Measurements from ENCODE around the gene NBPF6. TPM values are rescaled to one million over a fixed set of nuclear protein-coding genes. Genes with fewer than 3 reads are reported as not detected.
"Not testable (repeated sequence)": the region's sequence is repeated elsewhere in the genome, so short reads cannot be mapped to it uniquely, and the experiment has no call there.

Gene NBPF6
- total and polyA plus RNA-seq, 8 donors, result not detected

GRCh38 chr1:108466166-108466565 is 16.0 kb downstream of the NBPF6 start:
- ATAC-seq; H3K27me3 ChIP-seq; H3K9me3 ChIP-seq; intact Hi-C loops (cut with DNase I); H3K36me3 ChIP-seq; H3K27ac ChIP-seq; DNase-seq; H3K4me3 ChIP-seq; H3K4me1 ChIP-seq: not testable (repeated sequence)

DNA sequence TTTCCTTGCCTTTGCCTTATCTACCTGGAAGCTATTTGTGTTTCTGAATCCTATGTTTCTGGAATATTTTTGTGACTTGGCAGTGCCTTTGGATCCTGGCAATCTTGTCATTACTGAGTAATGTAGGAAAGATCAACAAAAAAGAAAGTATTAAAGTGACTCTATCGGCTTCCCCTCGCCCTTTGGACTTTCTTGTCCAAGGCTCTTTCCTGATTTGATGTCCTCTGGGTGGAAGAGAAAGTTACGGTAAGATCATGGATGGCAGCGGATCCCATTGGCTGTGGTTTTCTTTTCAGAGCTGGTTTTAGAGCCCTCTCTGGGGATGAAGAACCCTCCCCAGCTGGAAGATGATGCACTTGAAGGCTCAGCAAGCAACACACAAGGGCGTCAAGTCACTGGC is 17.0 kb downstream of the NBPF6 start:
- H3K36me3 ChIP-seq; intact Hi-C loops (cut with DNase I); H3K4me1 ChIP-seq; H3K9me3 ChIP-seq; H3K4me3 ChIP-seq; H3K27ac ChIP-seq; DNase-seq; H3K27me3 ChIP-seq; ATAC-seq: not testable (repeated sequence)

DNA sequence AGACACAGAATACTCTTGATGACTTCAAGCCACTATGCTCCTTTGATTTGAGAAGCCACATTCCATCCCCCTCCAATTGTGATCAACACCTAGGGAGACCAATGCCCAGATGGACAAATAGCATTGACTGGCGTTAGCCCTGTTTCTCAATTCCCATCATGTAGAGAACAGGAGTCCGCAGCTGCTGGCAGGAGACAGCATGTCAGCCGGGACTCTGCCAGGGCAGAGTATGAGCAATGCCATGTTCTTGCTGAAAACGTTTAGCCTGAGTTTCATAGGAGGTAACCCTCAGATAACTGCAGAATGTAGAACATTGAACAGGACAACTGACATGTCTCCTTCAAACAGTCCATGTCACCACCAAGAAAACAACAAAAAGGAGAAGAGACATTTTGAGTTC is 20.6 kb downstream of the NBPF6 start:
- H3K4me3 ChIP-seq; H3K9me3 ChIP-seq; DNase-seq; H3K27ac ChIP-seq; ATAC-seq; H3K36me3 ChIP-seq; intact Hi-C loops (cut with DNase I); H3K4me1 ChIP-seq; H3K27me3 ChIP-seq: not testable (repeated sequence)

GRCh38 chr1:108474516-108474915 is 24.4 kb downstream of the NBPF6 start:
- H3K27me3 ChIP-seq; DNase-seq; H3K36me3 ChIP-seq; ATAC-seq; H3K4me3 ChIP-seq; intact Hi-C loops (cut with DNase I); H3K27ac ChIP-seq; H3K4me1 ChIP-seq: not testable (repeated sequence)
- peaks cover 0 to 18% of the 10 kb centered on the region in 2 donors for H3K9me3 ChIP-seq

- no peaks in the 10 kb centered on the region for H3K27me3 ChIP-seq
- peaks cover 0 to 26% of the 10 kb centered on the region in 2 donors for H3K9me3 ChIP-seq
- no peak overlapping the region for H3K4me3 ChIP-seq
- TF ChIP-seq, protein P1, sequence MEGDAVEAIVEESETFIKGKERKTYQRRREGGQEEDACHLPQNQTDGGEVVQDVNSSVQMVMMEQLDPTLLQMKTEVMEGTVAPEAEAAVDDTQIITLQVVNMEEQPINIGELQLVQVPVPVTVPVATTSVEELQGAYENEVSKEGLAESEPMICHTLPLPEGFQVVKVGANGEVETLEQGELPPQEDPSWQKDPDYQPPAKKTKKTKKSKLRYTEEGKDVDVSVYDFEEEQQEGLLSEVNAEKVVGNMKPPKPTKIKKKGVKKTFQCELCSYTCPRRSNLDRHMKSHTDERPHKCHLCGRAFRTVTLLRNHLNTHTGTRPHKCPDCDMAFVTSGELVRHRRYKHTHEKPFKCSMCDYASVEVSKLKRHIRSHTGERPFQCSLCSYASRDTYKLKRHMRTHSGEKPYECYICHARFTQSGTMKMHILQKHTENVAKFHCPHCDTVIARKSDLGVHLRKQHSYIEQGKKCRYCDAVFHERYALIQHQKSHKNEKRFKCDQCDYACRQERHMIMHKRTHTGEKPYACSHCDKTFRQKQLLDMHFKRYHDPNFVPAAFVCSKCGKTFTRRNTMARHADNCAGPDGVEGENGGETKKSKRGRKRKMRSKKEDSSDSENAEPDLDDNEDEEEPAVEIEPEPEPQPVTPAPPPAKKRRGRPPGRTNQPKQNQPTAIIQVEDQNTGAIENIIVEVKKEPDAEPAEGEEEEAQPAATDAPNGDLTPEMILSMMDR (IDR thresholded peaks at IDR 0.05), result no peak
- ATAC-seq, result no peak
- no peak for DNase-seq
- no peaks in the 10 kb centered on the region for H3K4me1 ChIP-seq
- no peaks in the 10 kb centered on the region for H3K36me3 ChIP-seq
- intact Hi-C loops (cut with DNase I), result no loop called here
- H3K27ac ChIP-seq, result no peak overlapping the region
Measured at GRCh38 chr1:108478429-108479015, 28.4 kb downstream of the NBPF6 start.

- Histone ChIP-seq H3K4me1 (no peaks in the 10 kb centered on the region), H3K36me3 (no peaks in the 10 kb centered on the region), H3K4me3 (no peak overlapping the region), H3K9me3 (peaks cover 0 to 34% of the 10 kb centered on the region in 2 donors), H3K27ac (no peak overlapping the region), H3K27me3 (no peaks in the 10 kb centered on the region)
- DNase-seq (no peak), ATAC-seq (no peak)
- intact Hi-C loops (cut with DNase I), result no loop called here
- TF ChIP-seq, protein P1 (IDR thresholded peaks at IDR 0.05), result no peak
Measured at GRCh38 chr1:108482708-108483107, 32.6 kb downstream of the NBPF6 start.

DNA sequence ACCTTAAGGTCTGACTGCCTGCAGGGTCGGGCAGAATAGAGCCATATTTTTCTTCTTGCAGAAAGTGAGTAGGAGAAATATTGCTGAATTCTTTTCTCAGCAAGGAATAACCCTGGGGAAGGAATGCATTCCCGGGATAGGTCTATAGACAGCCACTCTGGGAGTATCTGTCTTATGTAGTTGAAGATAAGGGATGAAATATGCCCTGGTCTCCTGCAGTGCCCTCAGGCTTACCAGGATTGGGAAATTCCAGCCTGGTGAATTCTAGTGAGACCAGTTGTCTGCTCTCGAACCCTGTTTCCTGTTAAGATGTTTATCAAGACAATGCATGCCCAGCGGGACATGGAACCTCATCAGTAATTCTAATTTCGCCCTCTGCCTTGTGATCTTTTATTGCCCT is 35.8 kb downstream of the NBPF6 start:
- intact Hi-C loops (cut with DNase I); H3K4me3 ChIP-seq; DNase-seq; H3K27me3 ChIP-seq; H3K36me3 ChIP-seq; H3K4me1 ChIP-seq; H3K27ac ChIP-seq; ATAC-seq; H3K9me3 ChIP-seq: not testable (repeated sequence)

DNA sequence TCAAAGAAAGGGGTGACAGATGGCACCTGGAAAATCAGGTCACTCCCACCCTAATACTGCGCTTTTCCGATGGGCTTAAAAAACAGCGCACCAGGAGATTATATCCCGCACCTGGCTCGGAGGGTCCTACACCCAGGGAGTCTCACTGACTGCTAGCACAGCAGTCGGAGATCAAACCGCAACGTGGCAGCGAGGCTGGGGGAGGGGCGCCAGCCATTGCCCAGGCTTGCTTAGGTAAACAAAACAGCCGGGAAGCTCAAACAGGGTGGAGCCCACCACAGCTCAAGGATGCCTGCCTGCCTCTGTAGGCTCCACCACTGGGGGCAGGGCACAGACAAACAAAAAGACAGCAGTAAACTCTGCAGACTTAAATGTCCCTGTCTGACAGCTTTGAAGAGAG is 36.6 kb downstream of the NBPF6 start:
- H3K27me3 ChIP-seq; H3K4me1 ChIP-seq; H3K4me3 ChIP-seq; H3K9me3 ChIP-seq; ATAC-seq; H3K27ac ChIP-seq; DNase-seq; H3K36me3 ChIP-seq; intact Hi-C loops (cut with DNase I): not testable (repeated sequence)

DNA sequence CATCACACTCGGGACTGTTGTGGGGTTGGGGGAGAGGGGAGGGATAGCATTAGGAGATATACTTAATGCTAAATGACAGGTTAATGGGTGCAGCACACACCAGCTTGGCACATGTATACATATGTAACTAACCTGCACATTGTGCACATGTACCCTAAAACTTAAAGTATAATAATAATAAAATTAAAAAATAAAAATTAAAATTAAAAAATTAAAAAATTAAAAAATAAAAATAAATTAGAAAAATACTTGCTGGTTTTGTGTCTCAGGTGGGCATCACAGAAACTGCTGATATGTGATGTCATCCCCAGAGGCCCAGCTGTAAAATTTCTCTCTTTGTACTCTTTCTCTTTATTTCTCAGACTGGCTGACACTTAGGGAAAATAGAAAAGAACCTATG is 44.9 kb downstream of the NBPF6 start:
- DNase-seq; ATAC-seq; intact Hi-C loops (cut with DNase I); H3K27me3 ChIP-seq; H3K4me1 ChIP-seq; H3K9me3 ChIP-seq; H3K27ac ChIP-seq; H3K4me3 ChIP-seq; H3K36me3 ChIP-seq: not testable (repeated sequence)

- H3K27me3 ChIP-seq; H3K4me3 ChIP-seq; H3K36me3 ChIP-seq; H3K4me1 ChIP-seq; ATAC-seq; H3K27ac ChIP-seq; intact Hi-C loops (cut with DNase I); H3K9me3 ChIP-seq; DNase-seq: not testable (repeated sequence)
Measured at GRCh38 chr1:108496856-108497255, 46.7 kb downstream of the NBPF6 start.

Measured in left lung (tissue), 10 donors.